ENCODE results near the gene CD3E.

Gene CD3E

DNA sequence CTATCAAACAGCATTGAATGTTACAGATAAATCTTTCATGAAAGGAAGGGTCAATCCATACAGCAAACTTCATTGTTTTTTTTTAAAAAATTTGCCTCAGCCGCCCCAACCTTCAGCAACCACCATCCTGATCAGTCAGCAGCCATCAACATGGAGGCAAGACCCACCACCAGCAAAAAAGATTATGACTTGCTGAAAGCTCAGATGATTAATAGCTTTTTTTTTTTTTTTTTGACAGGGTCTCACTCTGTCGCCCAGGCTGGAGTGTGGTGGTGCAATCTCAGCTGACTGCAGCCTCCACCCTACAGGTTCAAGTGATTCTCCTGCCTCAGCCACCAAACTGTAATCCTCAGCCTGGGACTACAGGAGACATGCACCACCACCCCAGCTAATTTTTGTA is 18.0 kb upstream of the CD3E start:
- Histone ChIP-seq H3K36me3 (ENCODE audit: low read length) (no peaks in the 10 kb centered on the region), H3K4me3 (ENCODE audit: insufficient read depth, low read length, poor library complexity, severe bottlenecking) (no peak overlapping the region), H3K79me2 (ENCODE audit: insufficient read depth, low read length) (no peaks in the 10 kb centered on the region), H3K9me3 (ENCODE audit: insufficient read depth, low read length) (no peaks in the 10 kb centered on the region), H3K27ac (ENCODE audit: low read depth, low read length) (no peak overlapping the region), H4K20me1 (ENCODE audit: low read depth, low read length) (no peaks in the 10 kb centered on the region), H3F3A (ENCODE audit: insufficient read depth) (no peaks in the 10 kb centered on the region), H3K9me2 (replicated peaks; ENCODE audit: insufficient read depth, low read length) (no peaks in the 10 kb centered on the region), H3K27me3 (ENCODE audit: low read length) (no peaks in the 10 kb centered on the region), H3K4me2 (ENCODE audit: low read depth, low read length, poor library complexity, severe bottlenecking) (no peak overlapping the region), H3K9ac (ENCODE audit: low read length) (no peak overlapping the region), H2AFZ (ENCODE audit: low read depth, low read length, severe bottlenecking) (no peak overlapping the region)
- TF ChIP-seq, protein P1, sequence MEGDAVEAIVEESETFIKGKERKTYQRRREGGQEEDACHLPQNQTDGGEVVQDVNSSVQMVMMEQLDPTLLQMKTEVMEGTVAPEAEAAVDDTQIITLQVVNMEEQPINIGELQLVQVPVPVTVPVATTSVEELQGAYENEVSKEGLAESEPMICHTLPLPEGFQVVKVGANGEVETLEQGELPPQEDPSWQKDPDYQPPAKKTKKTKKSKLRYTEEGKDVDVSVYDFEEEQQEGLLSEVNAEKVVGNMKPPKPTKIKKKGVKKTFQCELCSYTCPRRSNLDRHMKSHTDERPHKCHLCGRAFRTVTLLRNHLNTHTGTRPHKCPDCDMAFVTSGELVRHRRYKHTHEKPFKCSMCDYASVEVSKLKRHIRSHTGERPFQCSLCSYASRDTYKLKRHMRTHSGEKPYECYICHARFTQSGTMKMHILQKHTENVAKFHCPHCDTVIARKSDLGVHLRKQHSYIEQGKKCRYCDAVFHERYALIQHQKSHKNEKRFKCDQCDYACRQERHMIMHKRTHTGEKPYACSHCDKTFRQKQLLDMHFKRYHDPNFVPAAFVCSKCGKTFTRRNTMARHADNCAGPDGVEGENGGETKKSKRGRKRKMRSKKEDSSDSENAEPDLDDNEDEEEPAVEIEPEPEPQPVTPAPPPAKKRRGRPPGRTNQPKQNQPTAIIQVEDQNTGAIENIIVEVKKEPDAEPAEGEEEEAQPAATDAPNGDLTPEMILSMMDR (IDR thresholded peaks at IDR 0.05; ENCODE audit: insufficient read depth, low read length, poor library complexity, severe bottlenecking) = no peak
- no peak for TF ChIP-seq EZH2phosphoT487 (conservative IDR thresholded peaks at IDR 0.05; ENCODE audit: low read length)

DNA sequence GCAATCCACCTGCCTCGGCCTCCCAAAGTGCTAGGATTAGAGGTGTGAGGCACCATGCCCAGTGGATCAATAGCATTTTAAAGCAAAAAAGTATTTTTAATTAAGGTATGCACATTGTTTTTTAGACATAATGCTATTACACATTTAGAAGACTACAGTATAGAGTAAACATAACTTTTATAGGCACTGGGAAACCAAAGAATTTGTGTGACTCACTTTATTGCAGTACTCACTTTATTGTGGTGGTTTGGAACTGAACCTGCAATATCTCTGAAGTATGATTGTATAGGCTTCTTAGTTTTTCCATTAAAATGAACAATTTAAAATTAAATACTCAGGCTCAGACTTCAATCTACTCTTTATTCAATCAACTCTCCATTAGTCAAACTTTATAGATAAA is 17.5 kb upstream of the CD3E start:
- Histone ChIP-seq H3K4me2 (ENCODE audit: low read depth, low read length, poor library complexity, severe bottlenecking) (no peak overlapping the region), H3K79me2 (ENCODE audit: insufficient read depth, low read length) (no peaks in the 10 kb centered on the region), H3K9me2 (replicated peaks; ENCODE audit: insufficient read depth, low read length) (no peaks in the 10 kb centered on the region), H3K27ac (ENCODE audit: low read depth, low read length) (no peak overlapping the region), H3K9ac (ENCODE audit: low read length) (no peak overlapping the region), H3K4me3 (ENCODE audit: insufficient read depth, low read length, poor library complexity, severe bottlenecking) (no peak overlapping the region), H3K36me3 (ENCODE audit: low read length) (no peaks in the 10 kb centered on the region), H4K20me1 (ENCODE audit: low read depth, low read length) (no peaks in the 10 kb centered on the region), H3K9me3 (ENCODE audit: insufficient read depth, low read length) (no peaks in the 10 kb centered on the region), H2AFZ (ENCODE audit: low read depth, low read length, severe bottlenecking) (no peak overlapping the region), H3K27me3 (ENCODE audit: low read length) (no peaks in the 10 kb centered on the region), H3F3A (ENCODE audit: insufficient read depth) (no peaks in the 10 kb centered on the region)
- TF ChIP-seq, protein P1 (IDR thresholded peaks at IDR 0.05; ENCODE audit: insufficient read depth, low read length, poor library complexity, severe bottlenecking) = no peak
- TF ChIP-seq EZH2phosphoT487 (conservative IDR thresholded peaks at IDR 0.05; ENCODE audit: low read length) = no peak

DNA sequence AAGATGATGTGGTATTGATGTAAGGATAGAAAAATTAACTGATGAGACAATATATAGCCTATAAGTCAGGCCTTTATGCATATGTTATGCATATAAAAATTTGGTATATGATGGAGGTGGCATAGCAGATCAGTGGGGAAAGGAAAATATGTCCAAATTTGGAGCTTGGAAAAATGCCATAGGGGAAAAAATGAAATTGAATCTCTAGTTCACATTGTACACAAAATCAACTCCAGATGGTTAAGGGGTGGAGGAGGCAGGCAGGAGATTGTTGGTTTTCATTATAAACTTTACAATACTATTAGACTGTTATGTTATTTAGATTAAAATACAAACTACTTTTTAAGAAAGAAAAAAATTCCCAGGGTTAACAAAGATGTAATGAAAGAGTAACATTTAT is 15.1 kb upstream of the CD3E start:
- Histone ChIP-seq H2AFZ (ENCODE audit: low read depth, low read length, severe bottlenecking) (no peak overlapping the region), H3K79me2 (ENCODE audit: insufficient read depth, low read length) (no peaks in the 10 kb centered on the region), H3K4me2 (ENCODE audit: low read depth, low read length, poor library complexity, severe bottlenecking) (no peak overlapping the region), H3K27ac (ENCODE audit: low read depth, low read length) (no peak overlapping the region), H4K20me1 (ENCODE audit: low read depth, low read length) (no peaks in the 10 kb centered on the region), H3K9me2 (replicated peaks; ENCODE audit: insufficient read depth, low read length) (no peaks in the 10 kb centered on the region), H3K36me3 (ENCODE audit: low read length) (no peaks in the 10 kb centered on the region), H3K4me3 (ENCODE audit: insufficient read depth, low read length, poor library complexity, severe bottlenecking) (no peak overlapping the region), H3K9ac (ENCODE audit: low read length) (no peak overlapping the region), H3K9me3 (ENCODE audit: insufficient read depth, low read length) (no peaks in the 10 kb centered on the region), H3K27me3 (ENCODE audit: low read length) (no peaks in the 10 kb centered on the region), H3F3A (ENCODE audit: insufficient read depth) (no peaks in the 10 kb centered on the region)
- TF ChIP-seq EZH2phosphoT487 (conservative IDR thresholded peaks at IDR 0.05; ENCODE audit: low read length) = no peak
- TF ChIP-seq, protein P1 (IDR thresholded peaks at IDR 0.05; ENCODE audit: insufficient read depth, low read length, poor library complexity, severe bottlenecking) = no peak
